ENCODE results near the gene REST.
"Not testable (repeated sequence)": the region's sequence is repeated elsewhere in the genome, so short reads cannot be mapped to it uniquely, and the experiment has no call there.

GRCh38 chr4:56914977-56915376, 7.3 kb downstream of the REST start:
- TF ChIP-seq CTCF (optimal IDR thresholded peaks at IDR 0.05 in 1 of 3, IDR thresholded peaks at IDR 0.05 in 1 of 3, conservative IDR thresholded peaks at IDR 0.05 in 1 of 3; ENCODE audit: extremely low read depth in 1 of 3, insufficient read depth in 2 of 3, low read length in 3 of 3); EZH2 (IDR thresholded peaks at IDR 0.05; ENCODE audit: low read length): not testable (repeated sequence)

Data from keratinocyte (primary cell).